ENCODE data around the gene OR10H1.
"Not testable (repeated sequence)": the region's sequence is repeated elsewhere in the genome, so short reads cannot be mapped to it uniquely, and the experiment has no call there.

OR10H1 gene

DNA sequence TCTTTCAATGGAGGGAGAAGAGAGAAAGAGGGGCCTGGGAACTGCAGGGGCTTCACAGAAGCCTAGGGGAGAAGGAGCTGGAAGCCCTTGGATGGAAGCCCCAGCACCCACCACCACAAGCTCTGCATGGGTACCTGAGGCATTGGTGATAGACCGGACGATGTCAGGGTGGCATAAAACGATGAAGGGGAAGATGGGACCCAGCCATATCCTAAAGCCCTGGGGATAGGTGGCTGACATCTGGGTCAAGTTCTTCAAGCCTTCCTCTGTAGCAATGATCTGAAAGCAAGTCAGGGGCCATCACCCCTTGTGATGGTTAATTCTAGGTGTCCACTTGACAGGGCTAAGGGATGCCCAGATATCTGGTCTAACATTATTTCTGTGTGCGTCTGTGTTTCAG is 39.2 kb downstream of the OR10H1 start:
- no peak for DNase-seq (ENCODE audit: extremely low spot score)
- POLR2A ChIA-PET = no interaction called here
- CTCF ChIA-PET = no interaction called here
- TF ChIP-seq ARNT (IDR thresholded peaks at IDR 0.05) = no peak
- no peak for TF ChIP-seq FOXK2 (IDR thresholded peaks at IDR 0.05)
- TF ChIP-seq NFRKB (IDR thresholded peaks at IDR 0.05) = no peak
- TF ChIP-seq TARDBP (IDR thresholded peaks at IDR 0.05) = no peak
- TF ChIP-seq SP1 (IDR thresholded peaks at IDR 0.05) = no peak
- TF ChIP-seq FOXA1 (IDR thresholded peaks at IDR 0.05) = no peak
- no peak for TF ChIP-seq HDGF (IDR thresholded peaks at IDR 0.05; ENCODE audit: borderline replicate concordance)
- TF ChIP-seq L3MBTL2 (conservative IDR thresholded peaks at IDR 0.05) = no peak

DNA sequence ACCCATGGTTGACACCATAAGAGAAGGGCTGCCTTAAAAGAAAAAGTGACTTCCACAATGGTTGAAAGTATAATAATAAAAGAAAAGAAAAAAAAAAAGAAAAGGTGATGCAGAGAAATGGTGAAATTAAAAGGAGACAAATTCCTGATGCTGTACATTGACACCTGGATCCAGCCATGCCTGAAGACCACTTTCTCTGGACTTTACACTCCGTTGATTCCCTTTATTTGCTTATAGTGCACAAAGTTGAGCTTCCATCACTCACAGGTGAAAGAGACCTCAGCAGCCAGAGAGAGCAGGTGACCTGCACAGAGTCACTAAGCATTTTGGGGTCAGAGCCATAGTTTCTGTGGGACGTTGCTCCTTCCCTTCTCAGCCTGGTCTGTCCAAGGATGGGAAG is 40.2 kb downstream of the OR10H1 start:
- TF ChIP-seq L3MBTL2 (conservative IDR thresholded peaks at IDR 0.05) = no peak
- no peak for TF ChIP-seq HDGF (IDR thresholded peaks at IDR 0.05; ENCODE audit: borderline replicate concordance)
- TF ChIP-seq, protein P1, sequence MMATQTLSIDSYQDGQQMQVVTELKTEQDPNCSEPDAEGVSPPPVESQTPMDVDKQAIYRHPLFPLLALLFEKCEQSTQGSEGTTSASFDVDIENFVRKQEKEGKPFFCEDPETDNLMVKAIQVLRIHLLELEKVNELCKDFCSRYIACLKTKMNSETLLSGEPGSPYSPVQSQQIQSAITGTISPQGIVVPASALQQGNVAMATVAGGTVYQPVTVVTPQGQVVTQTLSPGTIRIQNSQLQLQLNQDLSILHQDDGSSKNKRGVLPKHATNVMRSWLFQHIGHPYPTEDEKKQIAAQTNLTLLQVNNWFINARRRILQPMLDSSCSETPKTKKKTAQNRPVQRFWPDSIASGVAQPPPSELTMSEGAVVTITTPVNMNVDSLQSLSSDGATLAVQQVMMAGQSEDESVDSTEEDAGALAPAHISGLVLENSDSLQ (IDR thresholded peaks at IDR 0.05) = no peak
- no peak for TF ChIP-seq LEF1 (IDR thresholded peaks at IDR 0.05; ENCODE audit: borderline replicate concordance)
- no peak for TF ChIP-seq SUZ12 (IDR thresholded peaks at IDR 0.05)
- TF ChIP-seq ELF4 (IDR thresholded peaks at IDR 0.05) = no peak
- TF ChIP-seq ZNF384 (IDR thresholded peaks at IDR 0.05) = no peak
- TF ChIP-seq ARNT (IDR thresholded peaks at IDR 0.05) = no peak
- no peak for TF ChIP-seq FOXA1 (IDR thresholded peaks at IDR 0.05)
- no peak for TF ChIP-seq SP1 (IDR thresholded peaks at IDR 0.05)
- TF ChIP-seq NFRKB (IDR thresholded peaks at IDR 0.05) = no peak
- no peak for TF ChIP-seq FOXK2 (IDR thresholded peaks at IDR 0.05)
- TF ChIP-seq BHLHE40 (IDR thresholded peaks at IDR 0.05; ENCODE audit: borderline replicate concordance) = no peak
- DNase-seq (ENCODE audit: extremely low spot score) = no peak
- ChIA-PET POLR2A (no interaction called here), CTCF (no interaction called here)

DNA sequence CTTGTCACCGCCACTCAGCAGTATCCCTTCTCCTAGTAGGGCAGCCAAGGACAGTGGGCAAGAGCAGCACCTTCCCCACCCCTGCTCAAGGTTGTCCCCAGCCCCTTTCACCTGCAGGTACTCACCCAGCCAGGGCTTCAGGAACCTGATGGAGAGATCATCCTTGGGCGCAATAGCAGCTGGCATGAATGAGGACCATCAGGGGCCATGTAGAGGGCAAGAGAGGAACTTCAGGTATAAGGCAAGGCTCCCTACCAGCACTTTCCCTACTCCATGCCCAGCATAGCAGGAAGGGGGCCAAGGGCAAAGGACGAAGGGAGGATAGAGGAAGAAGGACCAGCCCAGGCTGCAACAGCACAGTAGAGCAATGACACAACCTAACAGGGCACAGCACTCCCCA is 41.3 kb downstream of the OR10H1 start:
- DNase-seq (ENCODE audit: extremely low spot score); CTCF ChIA-PET; POLR2A ChIA-PET: not testable (repeated sequence)

DNA sequence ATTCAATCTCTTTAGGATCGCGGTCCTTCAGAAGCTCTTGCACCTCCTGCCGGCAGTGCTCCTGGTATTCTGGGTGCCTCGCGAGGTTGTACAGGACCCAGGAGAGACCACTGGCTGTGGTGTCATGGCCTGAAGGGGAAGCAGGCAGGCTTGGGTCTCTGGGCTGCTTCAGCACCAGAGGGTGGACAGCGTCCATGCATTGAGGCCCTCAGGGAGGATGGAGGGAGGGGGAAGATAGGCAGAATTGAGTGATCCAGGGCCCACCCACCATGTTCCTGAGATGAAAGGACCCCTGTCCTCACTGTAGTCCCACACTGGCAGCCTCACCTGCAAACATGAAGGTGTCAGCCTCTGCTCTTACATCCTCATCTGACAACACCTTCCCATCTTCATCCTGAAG is 45.9 kb downstream of the OR10H1 start:
- DNase-seq (ENCODE audit: extremely low spot score) = no peak
- ChIA-PET CTCF (no interaction called here), POLR2A (no interaction called here)
- TF ChIP-seq TARDBP (IDR thresholded peaks at IDR 0.05) (no peak), SP1 (IDR thresholded peaks at IDR 0.05) (no peak), ELF4 (IDR thresholded peaks at IDR 0.05) (no peak), HDGF (IDR thresholded peaks at IDR 0.05; ENCODE audit: borderline replicate concordance) (no peak), ARNT (IDR thresholded peaks at IDR 0.05) (no peak), ZNF384 (IDR thresholded peaks at IDR 0.05) (no peak), FOXA1 (IDR thresholded peaks at IDR 0.05) (no peak), L3MBTL2 (conservative IDR thresholded peaks at IDR 0.05) (no peak), FOXK2 (IDR thresholded peaks at IDR 0.05) (no peak), LEF1 (IDR thresholded peaks at IDR 0.05; ENCODE audit: borderline replicate concordance) (no peak), CTBP1 (IDR thresholded peaks at IDR 0.05; ENCODE audit: borderline replicate concordance) (no peak), NFRKB (IDR thresholded peaks at IDR 0.05) (no peak), FOXM1 (IDR thresholded peaks at IDR 0.05; ENCODE audit: borderline replicate concordance) (no peak), BHLHE40 (IDR thresholded peaks at IDR 0.05; ENCODE audit: borderline replicate concordance) (no peak), SUZ12 (IDR thresholded peaks at IDR 0.05) (no peak)
- TF ChIP-seq, protein P1 (IDR thresholded peaks at IDR 0.05) = no peak

DNA sequence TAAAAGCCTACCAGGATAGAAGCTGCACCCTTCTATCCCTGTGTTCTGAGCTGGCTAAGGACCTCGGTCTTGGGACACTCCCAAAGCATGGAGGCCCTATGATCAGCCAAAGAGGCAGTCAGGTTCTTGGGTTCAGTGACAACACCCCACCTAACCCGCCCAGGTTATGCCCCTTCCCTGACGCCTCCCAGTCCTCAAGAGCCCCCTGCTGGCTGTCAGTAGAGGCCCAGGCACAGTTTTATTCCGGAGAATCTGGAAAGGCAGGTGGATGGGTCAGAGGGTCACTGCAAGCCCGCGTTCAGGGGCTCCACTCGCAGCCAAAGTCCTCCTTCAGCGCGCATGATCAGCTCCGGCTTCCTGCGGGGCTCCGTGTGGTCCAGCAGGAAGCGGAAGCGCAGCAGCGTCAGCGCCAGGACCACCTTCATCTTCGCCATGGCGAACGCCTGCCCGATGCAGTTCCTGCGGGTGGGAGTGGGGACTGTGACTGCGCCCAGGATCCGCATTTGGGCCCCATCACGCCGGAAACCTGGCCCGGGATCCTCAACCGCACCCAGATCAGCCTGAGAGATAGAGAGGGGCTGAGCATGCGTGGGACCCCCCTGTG is 55.4 kb downstream of the OR10H1 start:
- DNase-seq (ENCODE audit: extremely low spot score) = no peak
- TF ChIP-seq BHLHE40 (IDR thresholded peaks at IDR 0.05; ENCODE audit: borderline replicate concordance) = no peak
- no peak for TF ChIP-seq SUZ12 (IDR thresholded peaks at IDR 0.05)
- TF ChIP-seq, protein P1 (IDR thresholded peaks at IDR 0.05) = no peak
- TF ChIP-seq CTBP1 (IDR thresholded peaks at IDR 0.05; ENCODE audit: borderline replicate concordance) = no peak
- no peak for TF ChIP-seq HDGF (IDR thresholded peaks at IDR 0.05; ENCODE audit: borderline replicate concordance)
- TF ChIP-seq L3MBTL2 (conservative IDR thresholded peaks at IDR 0.05) = no peak
- no peak for TF ChIP-seq NFRKB (IDR thresholded peaks at IDR 0.05)
- no peak for TF ChIP-seq ELF4 (IDR thresholded peaks at IDR 0.05)
- TF ChIP-seq TARDBP (IDR thresholded peaks at IDR 0.05) = no peak
- TF ChIP-seq FOXK2 (IDR thresholded peaks at IDR 0.05) = no peak
- no peak for TF ChIP-seq LEF1 (IDR thresholded peaks at IDR 0.05; ENCODE audit: borderline replicate concordance)
- TF ChIP-seq ARNT (IDR thresholded peaks at IDR 0.05) = no peak
- no peak for TF ChIP-seq FOXM1 (IDR thresholded peaks at IDR 0.05; ENCODE audit: borderline replicate concordance)
- TF ChIP-seq ZNF384 (IDR thresholded peaks at IDR 0.05) = no peak
- no peak for TF ChIP-seq SP1 (IDR thresholded peaks at IDR 0.05)
- no peak for TF ChIP-seq FOXA1 (IDR thresholded peaks at IDR 0.05)
- POLR2A ChIA-PET = no interaction called here
- CTCF ChIA-PET = no interaction called here

DNA sequence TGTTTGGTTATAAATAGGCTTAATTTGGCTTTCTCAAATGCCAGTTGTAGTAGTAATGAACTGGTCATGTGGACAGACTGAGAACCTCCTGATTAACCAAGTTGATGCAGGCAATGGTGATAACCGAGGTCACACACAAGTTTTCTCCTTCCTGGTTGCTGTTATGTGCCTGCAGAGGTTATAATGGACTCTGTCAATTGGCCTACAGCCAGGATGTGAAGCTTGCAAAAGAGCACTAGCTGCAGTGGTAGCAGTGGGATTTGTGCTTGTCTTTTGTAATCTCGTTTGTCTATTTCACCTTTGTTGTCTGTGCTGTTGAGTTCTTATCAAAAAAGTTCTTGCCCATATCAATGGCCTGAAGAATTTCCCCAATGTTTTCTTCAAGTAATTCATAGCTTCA is 57.1 kb downstream of the OR10H1 start:
- no peak for TF ChIP-seq SP1 (IDR thresholded peaks at IDR 0.05)
- no peak for TF ChIP-seq LEF1 (IDR thresholded peaks at IDR 0.05; ENCODE audit: borderline replicate concordance)
- TF ChIP-seq L3MBTL2 (conservative IDR thresholded peaks at IDR 0.05) = no peak
- TF ChIP-seq, protein P1 (IDR thresholded peaks at IDR 0.05) = no peak
- TF ChIP-seq BHLHE40 (IDR thresholded peaks at IDR 0.05; ENCODE audit: borderline replicate concordance) = no peak
- ChIA-PET POLR2A (no interaction called here), CTCF (no interaction called here)
- no peak for DNase-seq (ENCODE audit: extremely low spot score)

Data from HEK293T (cell line).